Keratinocyte (primary cell): Measurements from ENCODE around the gene KAT7.
"Not testable (repeated sequence)": the region's sequence is repeated elsewhere in the genome, so short reads cannot be mapped to it uniquely, and the experiment has no call there.

Experiments used
- CTCF ChIP-seq, 3 experiments: IDR thresholded peaks in 1 of 3; conservative IDR thresholded peaks in 1 of 3; optimal IDR thresholded peaks in 1 of 3; 2 replicates in 2 of 3; 3 replicates in 1 of 3; pipeline versions ENCODE3 to v1.5.1; 2011; ENCODE audit warnings: low read length in 3 of 3, mild to moderate bottlenecking in 3 of 3, moderate library complexity in 2 of 3, control low read depth in 1 of 3, inconsistent platforms in 1 of 3; ENCODE audit not compliant: insufficient read depth in 2 of 3; ENCODE audit errors: extremely low read depth in 1 of 3
- EZH2 ChIP-seq: IDR thresholded peaks from one replicate; pipeline ENCODE4 v1.6.1; 2012; ENCODE audit warnings: inconsistent platforms, mild to moderate bottlenecking, low read length, moderate library complexity

DNA sequence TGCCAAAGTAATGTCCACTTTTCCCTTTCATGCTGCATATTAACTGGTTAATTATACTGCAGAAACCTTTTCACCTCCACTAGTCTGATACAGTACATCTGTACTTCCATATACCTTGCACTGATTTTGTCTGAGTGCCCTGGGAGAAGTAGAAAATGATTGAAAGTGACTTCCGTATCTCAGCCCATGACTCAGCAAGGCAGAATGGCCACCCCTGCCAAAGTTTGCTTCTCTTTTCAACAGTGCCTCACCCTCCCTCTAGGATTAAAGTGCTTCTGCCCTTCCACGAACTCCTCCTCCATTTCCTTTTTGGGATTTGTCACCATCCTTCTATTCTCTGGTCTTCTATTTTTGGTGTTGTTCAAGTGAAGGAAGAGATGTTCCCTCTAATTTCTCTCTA lies 39.8 kb downstream of the KAT7 start:
- TF ChIP-seq CTCF (optimal IDR thresholded peaks at IDR 0.05 in 1 of 3, IDR thresholded peaks at IDR 0.05 in 1 of 3, conservative IDR thresholded peaks at IDR 0.05 in 1 of 3; ENCODE audit: extremely low read depth in 1 of 3, insufficient read depth in 2 of 3, low read length in 3 of 3); EZH2: not testable (repeated sequence)
